DND-41 (cell line): ENCODE data around the gene DNA2.

Experiments used
- ATAC-seq: fragments of 200-7000 bp; cut with Tn5 transposase; 3 replicates; pipeline ENCODE4 v1.9.1; 2021; ENCODE audit warnings: low read depth; ENCODE audit not compliant: insufficient read depth
- DNase-seq: peaks from one replicate; pipeline ENCODE4 v3.0.0-alpha.2; 2020
- H2AFZ ChIP-seq: 2 replicates; pipeline ENCODE4 v1.6.0; 2012; ENCODE audit warnings: low read depth, low read length
- H3K27ac ChIP-seq: 2 replicates; pipeline ENCODE4 v1.5.1; 2012; ENCODE audit warnings: low read length, inconsistent platforms
- H3K27me3 ChIP-seq: fragments of 200-600 bp; sonication (generic); 2 replicates; pipeline ENCODE4 v1.6.0; 2012; ENCODE audit warnings: low read length, mild to moderate bottlenecking, inconsistent platforms; ENCODE audit not compliant: insufficient read depth, poor library complexity
- H3K36me3 ChIP-seq: 2 replicates; pipeline ENCODE4 v1.5.1; 2012; ENCODE audit warnings: low read length, inconsistent platforms; ENCODE audit not compliant: insufficient read depth
- H3K4me1 ChIP-seq: 2 replicates; pipeline ENCODE4 v1.5.1; 2012; ENCODE audit warnings: mild to moderate bottlenecking, low read length; ENCODE audit not compliant: insufficient read depth
- H3K4me2 ChIP-seq: 2 replicates; pipeline ENCODE4 v1.6.0; 2012; ENCODE audit warnings: mild to moderate bottlenecking, moderate library complexity, low read length, inconsistent platforms; ENCODE audit not compliant: insufficient read depth
- H3K4me3 ChIP-seq, 2 experiments: fragments of 200-600 bp in 1 of 2; shearing (Covaris generic) in 1 of 2; 2 replicates each; pipeline ENCODE4 v1.5.1; 2012 to 2016; ENCODE audit warnings: inconsistent platforms in 2 of 2, low read length in 2 of 2, mild to moderate bottlenecking in 2 of 2, low read depth in 1 of 2, moderate library complexity in 1 of 2
- H3K79me2 ChIP-seq: 2 replicates; pipeline ENCODE4 v1.6.0; 2012; ENCODE audit warnings: low read length, inconsistent platforms; ENCODE audit not compliant: insufficient read depth
- H3K9ac ChIP-seq: 2 replicates; pipeline ENCODE4 v1.6.0; 2012; ENCODE audit warnings: low read depth, mild to moderate bottlenecking, inconsistent platforms, low read length, moderate library complexity
- H3K9me3 ChIP-seq: 2 replicates; pipeline ENCODE4 v1.5.1; 2012; ENCODE audit warnings: low read length, moderate library complexity, mild to moderate bottlenecking, inconsistent platforms; ENCODE audit not compliant: insufficient read depth, severe bottlenecking
- H4K20me1 ChIP-seq: 2 replicates; pipeline ENCODE4 v1.6.0; 2012; ENCODE audit warnings: low read length; ENCODE audit not compliant: insufficient read depth
- CTCF ChIP-seq: IDR thresholded peaks from 2 replicates; pipeline ENCODE4 v1.5.1; 2012; ENCODE audit warnings: borderline replicate concordance, low read length, moderate library complexity, mild to moderate bottlenecking; ENCODE audit not compliant: poor library complexity, severe bottlenecking; ENCODE audit errors: extremely low read depth
- EZH2 ChIP-seq: IDR thresholded peaks from 3 replicates; pipeline ENCODE4 v1.6.1; 2012; ENCODE audit warnings: borderline replicate concordance, low read depth, mild to moderate bottlenecking, moderate library complexity, low read length, inconsistent platforms; ENCODE audit not compliant: severe bottlenecking

DNA2 gene

GRCh38 chr10:68367121-68367520 lies 104.7 kb downstream of the DNA2 start:
- H3K9ac ChIP-seq, result no peak overlapping the region
- H3K27ac ChIP-seq, result no peak overlapping the region
- DNase-seq, result no peak
- H4K20me1 ChIP-seq, result no peaks in the 10 kb centered on the region
- no peak for ATAC-seq
- H3K27me3 ChIP-seq, result no peaks in the 10 kb centered on the region
- H3K9me3 ChIP-seq, result peaks cover 5% of the 10 kb centered on the region
- H2AFZ ChIP-seq, result no peak overlapping the region
- no peaks in the 10 kb centered on the region for H3K79me2 ChIP-seq
- H3K4me2 ChIP-seq, result no peak overlapping the region
- TF ChIP-seq CTCF (no peak), EZH2 (no peak)
- peaks cover 45% of the 10 kb centered on the region for H3K36me3 ChIP-seq
- no peak overlapping the region for H3K4me3 ChIP-seq
- H3K4me1 ChIP-seq, result no peaks in the 10 kb centered on the region

GRCh38 chr10:68366600-68366999 lies 105.2 kb downstream of the DNA2 start:
- Histone ChIP-seq H3K4me2 (no peak overlapping the region), H4K20me1 (no peaks in the 10 kb centered on the region), H3K9me3 (no peaks in the 10 kb centered on the region), H3K27me3 (no peaks in the 10 kb centered on the region), H3K4me1 (no peaks in the 10 kb centered on the region), H3K36me3 (peaks cover 45% of the 10 kb centered on the region), H3K4me3 (no peak overlapping the region), H3K27ac (no peak overlapping the region), H3K9ac (no peak overlapping the region), H2AFZ (no peak overlapping the region), H3K79me2 (no peaks in the 10 kb centered on the region)
- TF ChIP-seq CTCF (no peak), EZH2 (no peak)
- DNase-seq (no peak), ATAC-seq (no peak)

GRCh38 chr10:68365611-68366010 lies 106.2 kb downstream of the DNA2 start:
- no peaks in the 10 kb centered on the region for H4K20me1 ChIP-seq
- H3K27me3 ChIP-seq, result no peaks in the 10 kb centered on the region
- no peaks in the 10 kb centered on the region for H3K9me3 ChIP-seq
- peaks cover 47% of the 10 kb centered on the region for H3K36me3 ChIP-seq
- H3K27ac ChIP-seq, result no peak overlapping the region
- H3K79me2 ChIP-seq, result no peaks in the 10 kb centered on the region
- no peak for ATAC-seq
- H2AFZ ChIP-seq, result no peak overlapping the region
- no peaks in the 10 kb centered on the region for H3K4me1 ChIP-seq
- H3K9ac ChIP-seq, result no peak overlapping the region
- TF ChIP-seq CTCF (no peak), EZH2 (no peak)
- no peak overlapping the region for H3K4me2 ChIP-seq
- DNase-seq, result no peak
- no peak overlapping the region for H3K4me3 ChIP-seq

- Histone ChIP-seq H3K27me3 (no peaks in the 10 kb centered on the region), H3K9ac (no peak overlapping the region), H3K36me3 (peaks cover 36% of the 10 kb centered on the region; the same call in 1 of the 2 replicates), H3K4me3 (no peak overlapping the region), H3K79me2 (no peaks in the 10 kb centered on the region), H4K20me1 (no peaks in the 10 kb centered on the region), H3K4me2 (no peak overlapping the region), H3K27ac (no peak overlapping the region), H3K9me3 (no peaks in the 10 kb centered on the region), H2AFZ (no peak overlapping the region), H3K4me1 (no peaks in the 10 kb centered on the region)
- ATAC-seq, result no peak
- TF ChIP-seq EZH2 (no peak), CTCF (no peak)
- no peak for DNase-seq
These were observed 107.5 kb downstream of the DNA2 start for GRCh38 chr10:68364101-68364886.
